Occipital lobe (tissue), 2 donors: ENCODE results near the gene COL24A1. TPM values are rescaled to one million over a fixed set of nuclear protein-coding genes. Genes with fewer than 3 reads are reported as not detected.
"Not testable (repeated sequence)": the region's sequence is repeated elsewhere in the genome, so short reads cannot be mapped to it uniquely, and the experiment has no call there.

ENCODE experiments used
- DNase-seq: peaks from one replicate; lab custom pipeline; 2025; lab: John Stamatoyannopoulos, UW
- total RNA-seq: library from RNA; depleted of rRNA; stranded (reverse); fragments of >200 nt; gene quantifications from one replicate; pipeline ENCODE4 v1.2.3, GENCODE V29; 2014

The COL24A1 gene
- total RNA-seq, 1 donor from 2014 or later: 0.78 TPM

- DNase-seq: no peak
These were observed 71.6 kb downstream of the COL24A1 start for GRCh38 chr1:86084998-86085397.

- no peak for DNase-seq
These were observed 74.4 kb downstream of the COL24A1 start for GRCh38 chr1:86082183-86082582.

- DNase-seq: not testable (repeated sequence)
These were observed 84.1 kb downstream of the COL24A1 start for GRCh38 chr1:86072474-86072873.

- DNase-seq: not testable (repeated sequence)
These were observed 84.7 kb downstream of the COL24A1 start for GRCh38 chr1:86071870-86072269.

GRCh38 chr1:86069757-86070145 lies 86.8 kb downstream of the COL24A1 start:
- DNase-seq: no peak

- DNase-seq: no peak
These were observed 87.5 kb downstream of the COL24A1 start for GRCh38 chr1:86068841-86069756.

- no peak for DNase-seq
These were observed 88.3 kb downstream of the COL24A1 start for GRCh38 chr1:86068271-86068721.

- no peak for DNase-seq
These were observed 88.9 kb downstream of the COL24A1 start for GRCh38 chr1:86067626-86068025.

- DNase-seq: no peak
These were observed 91.7 kb downstream of the COL24A1 start for GRCh38 chr1:86064899-86065298.

GRCh38 chr1:86063721-86064120 lies 92.9 kb downstream of the COL24A1 start:
- DNase-seq: no peak

- DNase-seq: no peak
These were observed 94.1 kb downstream of the COL24A1 start for GRCh38 chr1:86062453-86062852.

- no peak for DNase-seq
These were observed 95.0 kb downstream of the COL24A1 start for GRCh38 chr1:86061551-86061990.

GRCh38 chr1:86054396-86054795 lies 102.2 kb downstream of the COL24A1 start:
- no peak for DNase-seq

GRCh38 chr1:86052948-86053698 lies 103.4 kb downstream of the COL24A1 start:
- DNase-seq: no peak

- no peak for DNase-seq
These were observed 121.5 kb downstream of the COL24A1 start for GRCh38 chr1:86035101-86035500.

GRCh38 chr1:86030180-86030579 lies 126.4 kb downstream of the COL24A1 start:
- DNase-seq: no peak

GRCh38 chr1:86018283-86018923 lies 138.2 kb downstream of the COL24A1 start:
- DNase-seq: no peak

- DNase-seq: no peak
These were observed 140.4 kb downstream of the COL24A1 start for GRCh38 chr1:86016076-86016759.

GRCh38 chr1:86015375-86015774 lies 141.2 kb downstream of the COL24A1 start:
- no peak for DNase-seq

GRCh38 chr1:86000601-86001000 lies 156.0 kb downstream of the COL24A1 start:
- no peak for DNase-seq
